GM10266 (cell line): ENCODE results near the gene MYLK4.

Source experiments
- DNase-seq: peaks from one replicate; pipeline ENCODE4 v3.0.0; 2012; ENCODE audit errors: extremely low spot score
- TF ChIP-seq, protein P1 (sequence below): IDR thresholded peaks from 2 replicates; pipeline ENCODE4 v1.5.1; 2012; ENCODE audit warnings: mild to moderate bottlenecking, low read depth; ENCODE audit not compliant: control insufficient read depth, insufficient read depth; ENCODE audit errors: missing control alignments

Gene MYLK4

GRCh38 chr6:2749969-2750600 is 637 bp downstream of the MYLK4 start:
- peak; percentile 50 for DNase-seq
- TF ChIP-seq, protein P1, sequence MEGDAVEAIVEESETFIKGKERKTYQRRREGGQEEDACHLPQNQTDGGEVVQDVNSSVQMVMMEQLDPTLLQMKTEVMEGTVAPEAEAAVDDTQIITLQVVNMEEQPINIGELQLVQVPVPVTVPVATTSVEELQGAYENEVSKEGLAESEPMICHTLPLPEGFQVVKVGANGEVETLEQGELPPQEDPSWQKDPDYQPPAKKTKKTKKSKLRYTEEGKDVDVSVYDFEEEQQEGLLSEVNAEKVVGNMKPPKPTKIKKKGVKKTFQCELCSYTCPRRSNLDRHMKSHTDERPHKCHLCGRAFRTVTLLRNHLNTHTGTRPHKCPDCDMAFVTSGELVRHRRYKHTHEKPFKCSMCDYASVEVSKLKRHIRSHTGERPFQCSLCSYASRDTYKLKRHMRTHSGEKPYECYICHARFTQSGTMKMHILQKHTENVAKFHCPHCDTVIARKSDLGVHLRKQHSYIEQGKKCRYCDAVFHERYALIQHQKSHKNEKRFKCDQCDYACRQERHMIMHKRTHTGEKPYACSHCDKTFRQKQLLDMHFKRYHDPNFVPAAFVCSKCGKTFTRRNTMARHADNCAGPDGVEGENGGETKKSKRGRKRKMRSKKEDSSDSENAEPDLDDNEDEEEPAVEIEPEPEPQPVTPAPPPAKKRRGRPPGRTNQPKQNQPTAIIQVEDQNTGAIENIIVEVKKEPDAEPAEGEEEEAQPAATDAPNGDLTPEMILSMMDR, result peak; percentile 76

GRCh38 chr6:2748183-2748582 is 2.5 kb downstream of the MYLK4 start:
- DNase-seq, result no peak
- TF ChIP-seq, protein P1, result no peak

DNA sequence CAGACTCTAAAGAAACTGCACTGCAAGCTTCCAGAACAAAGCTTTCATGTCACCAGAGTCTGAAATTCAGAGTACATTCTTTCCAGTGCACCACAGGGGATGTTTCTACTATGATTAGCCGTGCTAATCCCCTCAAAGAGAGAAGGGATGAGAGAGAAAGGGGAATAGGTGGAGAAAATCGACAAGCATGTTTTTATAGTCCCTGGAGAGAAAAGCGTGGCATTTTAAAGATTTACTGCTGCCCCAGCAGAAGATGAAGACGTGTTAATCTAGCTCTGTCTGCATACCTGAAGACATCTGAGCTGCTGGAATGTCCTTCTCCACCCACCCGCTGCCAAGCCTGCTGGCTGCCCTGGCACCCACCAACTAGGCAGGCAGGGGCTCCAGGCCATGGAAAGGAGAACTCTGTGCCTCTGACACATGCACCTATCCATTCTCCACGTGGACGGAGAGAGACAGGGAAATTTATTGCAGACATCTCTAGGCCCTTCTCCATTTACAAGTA is 4.1 kb downstream of the MYLK4 start:
- no peak for DNase-seq
- TF ChIP-seq, protein P1, result no peak

GRCh38 chr6:2745246-2745645 is 5.5 kb downstream of the MYLK4 start:
- TF ChIP-seq, protein P1, result no peak
- no peak for DNase-seq

- no peak for DNase-seq
- TF ChIP-seq, protein P1, result no peak
Observed at GRCh38 chr6:2744778-2745177, 5.9 kb downstream of the MYLK4 start.

- no peak for DNase-seq
- TF ChIP-seq, protein P1, result no peak
Observed at GRCh38 chr6:2744209-2744771, 6.4 kb downstream of the MYLK4 start.
